Large intestine (tissue), 3 donors: ENCODE measurements around the gene ZNF236. TPM values are rescaled to one million over a fixed set of nuclear protein-coding genes. Genes with fewer than 3 reads are reported as not detected.

ENCODE experiments used
- DNase-seq, 2 donors: peaks; one replicate each; pipeline versions ENCODE4 v3.0.0 to v3.0.0-alpha.2; 2013
- H3K27ac ChIP-seq: one replicate; pipeline ENCODE4 v1.5.1; 2013; ENCODE audit warnings: low read length
- H3K27me3 ChIP-seq: 2 replicates; pipeline ENCODE4 v1.6.1; 2013; ENCODE audit warnings: low read length; ENCODE audit not compliant: control insufficient read depth, insufficient read depth
- H3K36me3 ChIP-seq: 2 replicates; pipeline ENCODE4 v1.6.1; 2013; ENCODE audit warnings: low read length; ENCODE audit not compliant: control insufficient read depth, insufficient read depth
- H3K4me1 ChIP-seq: one replicate; pipeline ENCODE4 v1.6.1; 2013; ENCODE audit warnings: low read length; ENCODE audit not compliant: control insufficient read depth, insufficient read depth
- H3K4me3 ChIP-seq: one replicate; pipeline ENCODE4 v1.5.1; 2013; ENCODE audit warnings: low read length
- H3K9me3 ChIP-seq: one replicate; pipeline ENCODE4 v1.6.1; 2013; ENCODE audit warnings: mild to moderate bottlenecking, low read depth, low read length, moderate library complexity; ENCODE audit not compliant: control insufficient read depth
- WGBS: methylation state at CpG from one replicate; pipeline ENCODE4 v1.1.5; 2013; ENCODE audit warnings: low lambda C conversion rate; ENCODE audit not compliant: insufficient coverage; 5-methylcytosine and 5-hydroxymethylcytosine counted together
- polyA plus RNA-seq: library from polyadenylated mRNA; unstranded; fragments of 120-200 nt; gene quantifications from one replicate; pipeline ENCODE4 v1.2.1, GENCODE V29; 2013

The ZNF236 gene
- polyA plus RNA-seq, 1 donor: 7.1 TPM

DNA sequence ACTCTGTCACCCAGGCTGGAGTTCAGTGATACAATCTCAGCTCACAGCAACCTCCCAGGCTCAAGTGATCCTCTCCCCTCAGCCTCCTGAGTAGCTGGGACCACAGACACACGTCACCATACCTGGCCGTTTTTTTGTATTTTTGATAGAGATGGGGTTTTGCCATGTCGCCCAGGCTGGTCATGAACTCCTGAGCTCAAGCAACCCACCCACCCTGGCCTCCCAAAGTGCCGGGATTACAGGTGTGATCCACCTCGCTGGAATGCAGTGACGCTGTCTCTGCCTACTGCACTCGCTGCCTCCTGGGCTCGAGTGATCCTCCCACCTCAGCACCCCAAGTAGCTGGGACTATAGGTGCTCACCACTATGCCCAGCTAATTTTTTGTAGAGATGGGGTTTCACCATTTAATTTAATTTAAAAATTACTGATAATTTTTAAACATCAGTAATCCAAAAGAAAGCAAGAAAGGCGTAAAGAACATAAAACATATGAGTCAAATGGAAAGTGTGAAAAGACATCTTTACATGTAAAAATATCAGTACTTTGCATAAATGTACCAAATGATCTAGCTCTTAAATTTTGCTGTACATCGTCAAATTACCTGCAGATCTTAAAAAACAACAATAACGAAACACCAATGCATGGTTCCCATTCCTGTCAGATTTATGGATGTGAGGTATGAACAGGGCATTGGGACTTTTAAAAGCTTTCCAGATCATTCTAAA, 2.8 kb upstream of the ZNF236 start:
- Histone ChIP-seq H3K4me1 (no peaks in the 10 kb centered on the region), H3K9me3 (no peaks in the 10 kb centered on the region), H3K36me3 (peaks cover 6% of the 10 kb centered on the region), H3K27me3 (no peaks in the 10 kb centered on the region), H3K27ac (no peak overlapping the region), H3K4me3 (no peak overlapping the region)
- no peak for DNase-seq
- 100% methylated on average over 1 of the region's 11 CpGs for WGBS

DNA sequence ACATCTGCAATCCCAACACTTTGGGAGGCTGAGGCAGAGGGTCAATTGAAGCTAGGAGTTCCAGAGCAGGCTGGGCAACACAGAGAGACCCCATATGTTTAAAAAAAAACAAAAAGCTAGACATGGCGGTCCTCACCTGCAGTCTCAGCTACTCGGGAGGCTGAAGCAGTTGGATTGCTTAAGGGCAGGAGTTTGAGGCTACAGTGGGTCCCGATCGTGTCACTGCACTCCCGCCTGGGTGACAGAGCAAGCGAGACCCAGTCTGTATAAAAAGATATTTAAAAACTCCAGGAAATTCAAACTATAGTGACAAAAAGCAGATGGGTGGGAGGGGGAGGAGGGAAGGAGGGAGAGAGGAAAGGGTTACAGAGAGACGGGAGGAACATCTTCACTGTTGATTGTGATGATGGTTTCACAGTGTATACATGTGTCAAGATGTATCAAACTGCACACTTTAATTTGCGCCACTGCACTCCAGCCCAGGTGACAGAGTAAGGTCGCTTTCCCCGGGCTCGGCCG, 942 bp upstream of the ZNF236 start:
- no peaks in the 10 kb centered on the region for H3K27me3 ChIP-seq
- peak overlapping the region; percentile 79 for H3K27ac ChIP-seq
- no peaks in the 10 kb centered on the region for H3K4me1 ChIP-seq
- no peaks in the 10 kb centered on the region for H3K36me3 ChIP-seq
- no CpG with 5 or more reads among the region's 12 CpGs for WGBS
- peak in 1 of 2 donors; percentile 25 for DNase-seq
- H3K9me3 ChIP-seq: no peaks in the 10 kb centered on the region
- peak overlapping the region; percentile 91 for H3K4me3 ChIP-seq

DNA sequence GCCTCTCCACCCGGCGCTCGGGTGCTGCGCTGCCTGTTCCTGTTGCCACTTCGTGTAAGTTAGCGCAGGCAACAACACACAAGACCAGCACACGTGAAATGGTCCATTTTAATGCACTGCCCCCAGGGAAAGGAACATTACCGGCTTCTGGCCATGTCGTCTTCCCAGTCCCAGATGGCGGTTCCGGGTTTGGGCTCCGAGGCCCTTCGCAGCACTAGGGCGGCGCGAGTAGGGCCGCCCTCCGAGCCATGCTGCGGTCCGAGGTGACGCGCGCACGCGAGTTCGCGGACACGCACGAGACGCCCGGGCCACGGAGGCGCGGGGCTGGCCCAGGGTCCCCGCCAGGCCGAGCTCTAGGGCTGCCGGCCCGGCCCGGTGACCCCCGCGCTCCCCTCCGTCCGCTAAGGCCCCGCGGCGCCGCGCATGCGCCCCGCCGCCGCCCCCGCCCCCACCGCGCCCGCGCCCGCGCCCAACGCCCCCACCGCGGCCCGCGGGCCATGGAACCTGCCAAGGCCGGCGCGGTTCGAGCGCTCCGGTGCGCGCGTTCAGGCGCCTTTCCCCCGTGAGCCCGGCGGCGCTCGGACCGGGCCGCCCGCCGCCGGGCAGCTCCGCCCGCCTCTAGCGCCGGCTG, 367 bp upstream of the ZNF236 start:
- H3K9me3 ChIP-seq: no peaks in the 10 kb centered on the region
- no peaks in the 10 kb centered on the region for H3K27me3 ChIP-seq
- peak overlapping the region; percentile 79 for H3K27ac ChIP-seq
- no peaks in the 10 kb centered on the region for H3K4me1 ChIP-seq
- no CpG with 5 or more reads among the region's 88 CpGs for WGBS
- H3K4me3 ChIP-seq: peak overlapping the region; percentile 91
- H3K36me3 ChIP-seq: no peaks in the 10 kb centered on the region
- peak; percentile 44 to 84 for DNase-seq

DNA sequence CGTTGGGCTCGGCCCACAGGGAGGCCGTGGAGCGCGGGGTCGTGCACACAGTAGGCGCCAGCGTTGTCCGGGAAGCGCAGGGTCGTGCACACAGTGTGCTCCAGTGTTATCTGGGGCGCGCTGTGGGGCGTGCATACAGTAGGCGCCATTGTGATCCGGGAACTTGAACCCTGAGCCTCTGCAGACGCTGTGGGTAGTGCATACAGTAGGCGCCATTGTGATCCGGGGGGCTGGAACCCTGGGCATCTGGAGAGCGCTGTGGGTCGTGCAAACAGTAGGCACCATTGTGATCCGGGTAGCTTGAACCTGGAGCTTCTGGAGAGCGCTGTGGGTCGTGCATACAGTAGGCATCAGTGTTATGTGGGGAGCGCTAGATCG, 793 bp downstream of the ZNF236 start:
- H3K4me1 ChIP-seq: no peaks in the 10 kb centered on the region
- H3K36me3 ChIP-seq: no peaks in the 10 kb centered on the region
- WGBS: no CpG with 5 or more reads among the region's 26 CpGs
- peak overlapping the region; percentile 59 for H3K4me3 ChIP-seq
- no peaks in the 10 kb centered on the region for H3K27me3 ChIP-seq
- no peak for DNase-seq
- H3K9me3 ChIP-seq: no peaks in the 10 kb centered on the region
- H3K27ac ChIP-seq: no peak overlapping the region

DNA sequence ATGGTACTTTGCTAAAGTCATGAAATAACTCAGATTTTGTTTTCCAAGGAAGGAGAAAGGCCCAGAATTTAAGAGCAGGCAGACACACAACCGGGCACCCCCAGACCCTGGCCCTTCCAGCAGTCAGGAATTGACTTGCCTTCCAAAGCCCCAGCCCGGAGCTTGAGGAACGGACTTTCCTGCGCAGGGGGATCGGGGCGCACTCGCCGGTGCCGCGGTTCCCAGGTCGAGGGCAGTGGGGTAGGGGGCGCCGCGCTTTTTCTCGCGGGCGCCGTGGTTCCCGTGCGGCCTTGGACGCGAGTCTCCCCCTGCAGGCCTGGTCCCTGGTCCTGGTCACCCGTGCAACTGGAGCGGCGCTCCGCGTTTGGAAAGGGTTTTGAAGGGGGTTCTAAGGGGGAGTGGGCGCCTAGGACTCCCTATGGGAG, 1.2 kb downstream of the ZNF236 start:
- Histone ChIP-seq H3K27me3 (no peaks in the 10 kb centered on the region), H3K36me3 (no peaks in the 10 kb centered on the region), H3K27ac (no peak overlapping the region), H3K4me1 (no peaks in the 10 kb centered on the region), H3K4me3 (peak overlapping the region; percentile 59), H3K9me3 (no peaks in the 10 kb centered on the region)
- WGBS: no CpG with 5 or more reads among the region's 28 CpGs
- DNase-seq: peak; percentile 26 to 48

DNA sequence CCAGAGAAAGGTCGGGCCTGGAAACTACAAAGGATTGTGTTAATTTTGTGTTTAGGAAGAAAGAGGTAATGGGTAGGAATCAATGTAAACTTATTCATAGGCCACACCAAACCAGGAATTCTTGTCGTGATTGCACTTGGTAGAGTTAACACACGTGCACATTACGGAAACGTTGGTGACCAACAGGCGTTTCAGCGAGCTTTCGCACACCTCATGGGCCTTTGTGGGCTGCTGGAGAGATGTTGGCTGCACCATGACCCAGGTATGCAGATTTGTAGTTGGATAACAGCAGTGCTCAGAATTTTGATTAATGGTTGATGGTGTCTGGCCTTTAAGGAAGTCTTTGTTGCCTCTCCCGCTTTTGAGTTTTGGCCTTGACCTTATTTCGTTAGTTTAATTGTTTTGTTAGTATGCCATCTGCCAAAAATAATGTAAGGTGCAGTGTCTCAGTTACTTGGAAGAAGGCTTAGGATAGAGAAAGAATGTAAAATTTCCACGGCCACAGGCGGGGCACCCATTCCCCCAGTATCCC, 1.9 kb downstream of the ZNF236 start:
- H3K4me1 ChIP-seq: no peaks in the 10 kb centered on the region
- WGBS: 80% methylated on average over 2 of the region's 12 CpGs
- H3K9me3 ChIP-seq: no peaks in the 10 kb centered on the region
- H3K36me3 ChIP-seq: no peaks in the 10 kb centered on the region
- no peaks in the 10 kb centered on the region for H3K27me3 ChIP-seq
- H3K4me3 ChIP-seq: no peak overlapping the region
- DNase-seq: peak in 1 of 2 donors; percentile 24
- H3K27ac ChIP-seq: no peak overlapping the region

DNA sequence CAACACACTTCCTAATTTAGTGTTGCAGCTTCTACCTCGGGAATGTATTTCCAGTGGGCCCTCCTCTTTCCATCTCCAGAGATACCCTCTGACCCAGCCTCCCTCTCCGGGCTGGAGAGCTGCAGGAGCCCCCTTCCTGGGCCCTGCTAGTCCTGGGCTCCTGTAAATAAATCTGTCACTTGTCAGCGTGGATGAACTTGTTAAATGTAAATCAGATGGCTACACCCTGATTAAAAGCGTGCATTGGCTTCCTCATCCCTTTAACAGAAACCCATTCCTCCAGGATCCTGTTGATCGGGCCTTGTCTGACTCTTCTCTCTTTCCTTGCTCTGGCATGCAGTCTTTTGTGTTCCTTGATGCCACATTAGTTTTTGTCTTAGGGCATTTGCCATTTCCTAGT, 2.4 kb downstream of the ZNF236 start:
- Histone ChIP-seq H3K4me3 (no peak overlapping the region), H3K27me3 (no peaks in the 10 kb centered on the region), H3K9me3 (no peaks in the 10 kb centered on the region), H3K4me1 (no peaks in the 10 kb centered on the region), H3K27ac (no peak overlapping the region), H3K36me3 (no peaks in the 10 kb centered on the region)
- no peak for DNase-seq
- WGBS: 83% methylated on average over 2 of the region's 5 CpGs

DNA sequence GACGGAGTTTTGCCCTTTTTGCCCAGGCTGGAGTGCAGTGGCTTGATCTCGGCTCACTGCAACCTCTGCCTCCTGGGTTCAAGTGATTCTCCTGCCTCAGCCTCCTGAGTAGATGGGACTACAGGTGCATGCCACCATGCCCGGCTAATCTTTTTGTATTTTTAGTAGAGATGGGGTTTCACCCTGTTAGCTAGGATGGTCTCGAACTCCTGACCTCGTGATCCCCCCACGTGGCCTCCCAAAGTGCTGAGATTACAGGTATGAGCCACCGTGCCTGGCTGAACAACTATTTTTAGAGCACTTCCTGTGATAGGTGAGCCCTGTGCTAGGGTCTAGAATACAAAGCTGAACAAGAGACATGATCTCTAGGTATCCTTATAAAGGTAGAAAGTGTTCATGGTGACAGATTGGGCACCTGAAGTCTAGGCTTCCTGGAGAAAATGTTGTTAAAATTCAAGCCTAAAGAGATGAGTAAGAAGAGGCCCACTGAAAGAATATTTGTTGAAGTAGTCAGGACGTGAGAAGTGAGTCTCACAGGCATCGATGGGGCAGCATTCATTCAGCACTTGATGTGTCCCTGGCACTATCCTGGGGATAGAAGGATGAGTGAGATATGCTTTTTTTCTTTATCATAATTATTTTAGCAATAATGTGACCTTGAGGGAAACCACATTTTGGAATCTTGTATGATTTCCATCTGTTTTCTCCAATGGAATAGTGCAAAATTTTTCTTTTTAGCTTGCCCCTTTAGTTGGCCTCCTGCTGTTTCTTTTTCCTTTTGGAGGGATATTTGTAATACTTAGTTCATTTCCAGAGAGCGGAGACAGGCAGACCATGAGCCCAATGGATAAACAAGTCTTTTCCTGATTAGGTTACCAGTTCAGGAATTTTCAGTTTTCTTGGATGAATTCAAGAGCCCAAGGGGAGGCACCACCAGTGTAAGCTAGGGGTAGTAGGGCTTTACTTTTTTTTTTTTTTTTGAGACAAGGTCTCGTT, 5.1 kb downstream of the ZNF236 start:
- H3K4me3 ChIP-seq: no peak overlapping the region
- H3K36me3 ChIP-seq: no peaks in the 10 kb centered on the region
- no CpG with 5 or more reads among the region's 11 CpGs for WGBS
- H3K27ac ChIP-seq: no peak overlapping the region
- H3K27me3 ChIP-seq: no peaks in the 10 kb centered on the region
- no peaks in the 10 kb centered on the region for H3K9me3 ChIP-seq
- no peak for DNase-seq
- no peaks in the 10 kb centered on the region for H3K4me1 ChIP-seq

DNA sequence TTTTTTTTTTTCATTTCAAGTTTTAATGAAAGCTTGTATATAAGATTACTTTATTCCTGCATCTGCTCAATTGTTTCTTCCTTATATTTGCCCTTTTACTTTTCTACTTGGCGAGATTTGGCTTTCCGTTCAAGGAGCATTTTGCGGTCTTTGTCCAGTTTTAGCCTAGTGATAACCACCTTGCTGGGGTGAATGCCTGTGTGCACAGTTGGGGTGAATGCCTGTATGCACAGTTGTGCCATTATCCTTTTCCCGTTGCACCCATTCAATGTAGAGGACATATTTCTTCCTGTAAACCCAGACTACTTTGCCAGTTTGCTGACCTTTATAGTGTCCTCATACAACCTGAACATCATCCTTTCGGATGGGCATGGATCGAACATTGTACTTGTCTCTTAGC, 12.0 kb downstream of the ZNF236 start:
- Histone ChIP-seq H3K36me3 (no peaks in the 10 kb centered on the region), H3K4me3 (no peak overlapping the region), H3K4me1 (peaks cover 11% of the 10 kb centered on the region), H3K9me3 (no peaks in the 10 kb centered on the region), H3K27ac (no peak overlapping the region), H3K27me3 (no peaks in the 10 kb centered on the region)
- no peak for DNase-seq
- WGBS: no CpG with 5 or more reads among the region's 6 CpGs

DNA sequence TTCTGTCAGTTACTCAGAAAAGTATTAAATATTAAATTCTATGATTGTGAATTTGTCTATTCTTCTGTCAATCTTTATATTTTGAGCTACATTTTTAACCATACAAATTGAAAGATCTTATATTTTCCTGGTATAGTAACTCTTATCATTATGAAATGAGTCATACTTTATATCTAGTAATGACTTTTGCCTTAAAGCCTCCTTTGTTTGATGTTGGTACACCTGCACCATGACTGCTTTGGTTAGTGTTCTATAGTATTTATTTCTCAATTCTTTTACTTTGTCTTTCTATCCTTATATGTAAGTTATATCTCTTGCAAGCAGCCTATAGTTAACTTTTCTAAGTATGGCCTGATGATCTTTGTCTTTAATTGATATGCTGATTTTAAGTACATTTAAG, 13.0 kb downstream of the ZNF236 start:
- Histone ChIP-seq H3K27me3 (no peaks in the 10 kb centered on the region), H3K4me1 (peaks cover 11% of the 10 kb centered on the region), H3K36me3 (no peaks in the 10 kb centered on the region), H3K4me3 (no peak overlapping the region), H3K27ac (no peak overlapping the region), H3K9me3 (no peaks in the 10 kb centered on the region)
- no peak for DNase-seq
